Body of pancreas (tissue), 4 donors: Measurements from ENCODE around the gene CROCC.
"Not testable (repeated sequence)": the region's sequence is repeated elsewhere in the genome, so short reads cannot be mapped to it uniquely, and the experiment has no call there.

Experiments
- CTCF ChIP-seq, 7 experiments: fragments of 450-650 bp in 4 of 7; fragments of 200-600 bp in 3 of 7; sonication (generic) in 3 of 7; IDR thresholded peaks; one replicate each; pipeline ENCODE4 v1.5.1; 2016 to 2019; ENCODE audit warnings: antibody characterized with exemption in 7 of 7
- POLR2A ChIP-seq, 3 donors: fragments of 450-650 bp; IDR thresholded peaks; one replicate each; pipeline ENCODE4 v1.6.1; 2016; ENCODE audit warnings: antibody characterized with exemption in 3 of 3, mild to moderate bottlenecking in 2 of 3

- TF ChIP-seq CTCF, POLR2A (IDR thresholded peaks at IDR 0.05): not testable (repeated sequence)
Observed at GRCh38 chr1:16893796-16894195, 27.9 kb upstream of the CROCC start.
